ES-I3 (cell line): ENCODE results near the gene GRK4.
"Not testable (repeated sequence)": the region's sequence is repeated elsewhere in the genome, so short reads cannot be mapped to it uniquely, and the experiment has no call there.

Experiments used
- H3K36me3 ChIP-seq: 2 replicates; pipeline ENCODE4 v1.6.1; 2013; ENCODE audit warnings: mild to moderate bottlenecking, low read length, control low read depth, moderate library complexity; ENCODE audit not compliant: insufficient read depth
- H3K4me1 ChIP-seq: 2 replicates; pipeline ENCODE4 v1.6.1; 2013; ENCODE audit warnings: mild to moderate bottlenecking, control low read depth, low read length; ENCODE audit not compliant: insufficient read depth
- H3K9ac ChIP-seq: 2 replicates; pipeline ENCODE4 v1.6.1; 2013; ENCODE audit warnings: low read depth, mild to moderate bottlenecking, low read length, moderate library complexity
- H3K9me3 ChIP-seq: 2 replicates; pipeline ENCODE4 v1.6.1; 2013; ENCODE audit warnings: mild to moderate bottlenecking, low read length, moderate library complexity; ENCODE audit not compliant: control insufficient read depth, insufficient read depth

The GRK4 gene

GRCh38 chr4:2942532-2943363 is 20.6 kb upstream of the GRK4 start:
- Histone ChIP-seq H3K9me3 (no peaks in the 10 kb centered on the region), H3K9ac (no peak overlapping the region), H3K4me1 (no peaks in the 10 kb centered on the region), H3K36me3 (peaks cover 44% of the 10 kb centered on the region)

- Histone ChIP-seq H3K4me1 (no peaks in the 10 kb centered on the region), H3K36me3 (peaks cover 39% of the 10 kb centered on the region), H3K9me3 (no peaks in the 10 kb centered on the region), H3K9ac (no peak overlapping the region)
Measured at GRCh38 chr4:2943364-2944090, 19.8 kb upstream of the GRK4 start.

- H3K9ac ChIP-seq, result no peak overlapping the region
- H3K4me1 ChIP-seq, result no peaks in the 10 kb centered on the region
- H3K36me3 ChIP-seq, result peaks cover 40% of the 10 kb centered on the region
- H3K9me3 ChIP-seq, result no peaks in the 10 kb centered on the region
Measured at GRCh38 chr4:2944091-2944482, 19.3 kb upstream of the GRK4 start.

- Histone ChIP-seq H3K9me3 (no peaks in the 10 kb centered on the region), H3K36me3 (peaks cover 47% of the 10 kb centered on the region), H3K4me1 (no peaks in the 10 kb centered on the region), H3K9ac (no peak overlapping the region)
Measured at GRCh38 chr4:2944586-2945526, 18.5 kb upstream of the GRK4 start.

- H3K4me1 ChIP-seq, H3K9me3 ChIP-seq, H3K9ac ChIP-seq: not testable (repeated sequence)
- peaks cover 49% of the 10 kb centered on the region for H3K36me3 ChIP-seq
Measured at GRCh38 chr4:2945619-2946604, 17.5 kb upstream of the GRK4 start.

- Histone ChIP-seq H3K9ac (no peak overlapping the region), H3K9me3 (no peaks in the 10 kb centered on the region), H3K4me1 (no peaks in the 10 kb centered on the region), H3K36me3 (peaks cover 49% of the 10 kb centered on the region)
Measured at GRCh38 chr4:2946812-2947600, 16.4 kb upstream of the GRK4 start.

GRCh38 chr4:2947926-2948325 is 15.4 kb upstream of the GRK4 start:
- Histone ChIP-seq H3K4me1 (no peaks in the 10 kb centered on the region), H3K9ac (no peak overlapping the region), H3K36me3 (peaks cover 47% of the 10 kb centered on the region), H3K9me3 (no peaks in the 10 kb centered on the region)

- no peaks in the 10 kb centered on the region; the same call in 1 of the 2 replicates for H3K9me3 ChIP-seq
- no peak overlapping the region for H3K9ac ChIP-seq
- H3K36me3 ChIP-seq, result peaks cover 54% of the 10 kb centered on the region
- no peaks in the 10 kb centered on the region for H3K4me1 ChIP-seq
Measured at GRCh38 chr4:2948895-2949781, 14.2 kb upstream of the GRK4 start.

GRCh38 chr4:2949782-2950125 is 13.6 kb upstream of the GRK4 start:
- Histone ChIP-seq H3K9ac (no peak overlapping the region), H3K9me3 (peaks cover 3% of the 10 kb centered on the region; the same call in 1 of the 2 replicates), H3K36me3 (peaks cover 60% of the 10 kb centered on the region)

GRCh38 chr4:2950221-2950989 is 13.0 kb upstream of the GRK4 start:
- Histone ChIP-seq H3K4me1 (no peaks in the 10 kb centered on the region), H3K36me3 (peaks cover 55% of the 10 kb centered on the region), H3K9ac (no peak overlapping the region), H3K9me3 (peaks cover 3% of the 10 kb centered on the region; the same call in 1 of the 2 replicates)

More at GRCh38 chr4:2949782-2950125, 13.6 kb upstream of the GRK4 start:
- H3K4me1 ChIP-seq, result no peaks in the 10 kb centered on the region

GRCh38 chr4:2953496-2953895 is 9.9 kb upstream of the GRK4 start:
- H3K4me1 ChIP-seq, result no peaks in the 10 kb centered on the region
- H3K9ac ChIP-seq, result no peak overlapping the region
- peaks cover 18% of the 10 kb centered on the region for H3K9me3 ChIP-seq
- peaks cover 61% of the 10 kb centered on the region for H3K36me3 ChIP-seq
